Stimulated activated effector memory CD8-positive, alpha-beta T cell treated with anti-CD3 and anti-CD28 coated beads, Interleukin-12 subunit alpha, Interleukin-12 subunit beta, amount 100 ng/mL, for 72 hours (primary cell): ENCODE results near the gene DAZL.
A peak's percentile ranks its signal among the peaks of the same experiment; 100 is the strongest.
"Not testable (repeated sequence)": the region's sequence is repeated elsewhere in the genome, so short reads cannot be mapped to it uniquely, and the experiment has no call there.

Source experiments
- ATAC-seq: fragments of 150-1000 bp; cut with Tn5 transposase; 2 replicates; pipeline ENCODE4 v1.10.0; 2021
- DNase-seq, 2 donors: peaks; one replicate each; pipeline ENCODE4 v3.0.0; 2021 to 2022; ENCODE audit warnings: low spot score in 2 of 2
- H3K27ac Mint-ChIP-seq: one replicate; pipeline ENCODE4 v1.8.0; 2022; ENCODE audit warnings: mild to moderate bottlenecking, mixed read lengths
- H3K36me3 Mint-ChIP-seq: one replicate; pipeline ENCODE4 v1.8.0; 2022; ENCODE audit warnings: mild to moderate bottlenecking, mixed read lengths
- H3K4me1 Mint-ChIP-seq: one replicate; pipeline ENCODE4 v1.8.0; 2022; ENCODE audit warnings: mixed read lengths
- H3K4me3 Mint-ChIP-seq: one replicate; pipeline ENCODE4 v1.8.0; 2022; ENCODE audit warnings: mild to moderate bottlenecking, mixed read lengths
- H3K9me3 Mint-ChIP-seq: one replicate; pipeline ENCODE4 v1.8.0; 2022; ENCODE audit warnings: mixed read lengths

Gene DAZL, protein sequence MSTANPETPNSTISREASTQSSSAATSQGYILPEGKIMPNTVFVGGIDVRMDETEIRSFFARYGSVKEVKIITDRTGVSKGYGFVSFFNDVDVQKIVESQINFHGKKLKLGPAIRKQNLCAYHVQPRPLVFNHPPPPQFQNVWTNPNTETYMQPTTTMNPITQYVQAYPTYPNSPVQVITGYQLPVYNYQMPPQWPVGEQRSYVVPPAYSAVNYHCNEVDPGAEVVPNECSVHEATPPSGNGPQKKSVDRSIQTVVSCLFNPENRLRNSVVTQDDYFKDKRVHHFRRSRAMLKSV

DNA sequence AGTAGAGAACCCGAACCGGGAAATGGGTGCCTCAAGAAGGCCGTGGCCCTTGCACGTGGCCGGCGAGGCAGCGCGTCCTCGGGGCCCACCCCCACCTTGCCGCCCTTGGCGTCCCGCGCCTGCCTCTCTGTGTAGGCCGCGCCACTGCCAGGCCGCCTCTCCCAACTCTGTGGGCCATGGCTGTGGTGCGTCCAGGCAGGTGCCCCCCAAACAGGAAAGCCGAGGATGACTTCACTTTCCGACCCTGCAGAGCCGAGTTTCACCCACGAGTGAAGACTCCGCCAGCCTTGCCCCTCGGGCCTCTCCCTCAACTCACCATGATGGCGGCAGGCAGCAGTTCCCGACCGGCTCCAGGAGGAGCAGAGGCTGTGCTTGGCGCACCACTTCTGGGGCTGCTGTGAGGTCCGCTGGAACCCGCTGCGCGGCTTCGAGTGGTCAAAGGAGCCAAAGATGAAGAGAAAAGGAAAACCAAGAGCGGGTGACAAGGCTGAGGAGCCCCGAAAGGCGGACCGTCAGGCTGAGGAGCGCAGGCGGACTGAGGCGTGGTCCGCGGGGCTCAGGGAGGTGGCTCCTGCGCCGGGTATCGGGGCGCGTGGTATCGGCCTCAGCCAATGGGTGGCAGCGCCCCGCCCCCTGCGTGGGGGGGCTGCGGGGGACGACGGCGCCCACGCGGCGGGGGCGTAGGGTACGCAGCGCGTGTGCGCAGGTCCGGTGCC lies at the start of gene DAZL:
Gene DAZL, minus strand, starts transcription at position 537 of the 716 bp plus-strand sequence. Its CDS starts 218 bp downstream, at position 319.
- no peak within 1 kb of the TSS for H3K4me3 Mint-ChIP-seq
- no peak within 1 kb of the TSS for H3K27ac Mint-ChIP-seq
- no peak for DNase-seq
- H3K4me1 Mint-ChIP-seq, result no peaks in the 10 kb centered on the region
- ATAC-seq, result no peak
- no peaks in the 10 kb centered on the region for H3K36me3 Mint-ChIP-seq
- no peaks in the 10 kb centered on the region for H3K9me3 Mint-ChIP-seq

DNA sequence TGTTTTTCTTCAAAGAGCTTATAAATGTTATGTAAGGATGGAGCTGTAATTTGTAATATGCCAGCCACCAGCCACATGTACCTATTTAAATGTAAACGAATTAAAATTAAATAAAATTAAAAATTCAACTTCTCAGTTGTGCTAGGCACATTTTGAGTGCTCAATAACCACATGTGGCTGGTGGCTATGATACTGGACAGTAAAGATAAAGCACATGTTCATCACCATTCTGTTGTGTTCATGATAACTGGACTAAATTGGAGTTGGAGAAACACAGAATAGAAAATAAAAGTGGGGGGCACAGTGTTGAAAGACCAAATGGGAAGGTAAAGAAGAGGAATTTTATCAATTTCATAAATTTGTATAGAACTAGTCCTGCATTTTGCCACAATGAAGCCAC lies 49.8 kb upstream of the DAZL start:
- no peak for DNase-seq

GRCh38 chr3:16653712-16654111 lies 48.5 kb upstream of the DAZL start:
- Mint-ChIP-seq H3K36me3 (no peaks in the 10 kb centered on the region), H3K4me1 (no peaks in the 10 kb centered on the region)

More for the DNA sequence above, 49.8 kb upstream of the DAZL start:
- Mint-ChIP-seq H3K36me3 (no peaks in the 10 kb centered on the region), H3K9me3 (no peaks in the 10 kb centered on the region), H3K4me3 (no peak overlapping the region), H3K27ac (no peak overlapping the region), H3K4me1 (no peaks in the 10 kb centered on the region)
- ATAC-seq, result no peak

GRCh38 chr3:16647668-16648067 lies 42.4 kb upstream of the DAZL start:
- Mint-ChIP-seq H3K4me1 (no peaks in the 10 kb centered on the region), H3K4me3 (no peak overlapping the region), H3K27ac (no peak overlapping the region), H3K9me3 (no peaks in the 10 kb centered on the region), H3K36me3 (no peaks in the 10 kb centered on the region)
- no peak for DNase-seq
- no peak for ATAC-seq

More at GRCh38 chr3:16653712-16654111, 48.5 kb upstream of the DAZL start:
- no peak for ATAC-seq
- Mint-ChIP-seq H3K27ac (no peak overlapping the region), H3K4me3 (no peak overlapping the region), H3K9me3 (no peaks in the 10 kb centered on the region)
- no peak for DNase-seq

DNA sequence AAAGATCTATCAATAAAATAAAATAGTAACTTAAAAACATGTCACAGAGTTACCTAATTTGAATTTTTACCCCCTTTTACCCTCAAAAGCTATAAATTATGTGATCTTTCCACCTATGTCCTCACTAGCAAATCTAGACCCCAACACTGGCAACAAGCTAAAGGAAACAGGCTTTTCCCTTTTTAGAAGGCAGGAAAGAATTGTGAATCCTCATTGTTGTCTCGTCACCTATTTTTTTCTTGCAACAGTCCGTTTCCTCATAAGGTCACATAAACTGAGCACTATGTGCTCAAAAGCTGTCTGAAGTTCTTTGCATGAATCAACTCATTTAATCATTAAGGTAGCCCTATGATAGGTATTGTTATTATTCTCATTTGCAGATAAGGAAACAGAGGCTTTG lies 34.6 kb upstream of the DAZL start:
- Mint-ChIP-seq H3K4me1 (no peaks in the 10 kb centered on the region), H3K36me3 (no peaks in the 10 kb centered on the region), H3K9me3 (no peaks in the 10 kb centered on the region), H3K27ac (no peak overlapping the region), H3K4me3 (no peak overlapping the region)
- ATAC-seq (no peak), DNase-seq (no peak)

DNA sequence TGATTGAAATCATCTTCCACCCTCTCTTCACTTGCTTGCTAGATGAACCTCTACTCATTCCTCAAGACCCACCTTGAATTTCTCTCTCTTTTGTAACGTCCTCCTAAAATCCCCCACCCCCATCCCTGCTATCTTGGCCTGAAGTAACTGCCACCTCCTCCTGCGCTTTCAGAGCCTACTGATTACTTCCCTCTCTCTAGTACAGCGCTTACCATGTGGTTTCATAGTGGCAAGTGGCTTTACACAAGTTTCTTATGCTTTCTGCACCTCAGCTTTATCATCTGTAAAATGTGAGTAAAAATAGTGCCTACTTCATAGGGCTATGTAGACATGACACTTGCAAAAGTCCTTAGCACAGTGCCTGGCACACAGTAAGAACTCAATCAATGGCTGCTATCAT lies 28.7 kb upstream of the DAZL start:
- Mint-ChIP-seq H3K9me3 (no peaks in the 10 kb centered on the region), H3K4me3 (no peak overlapping the region), H3K4me1 (no peaks in the 10 kb centered on the region), H3K27ac (no peak overlapping the region), H3K36me3 (no peaks in the 10 kb centered on the region)
- ATAC-seq, result peak; percentile 53
- no peak for DNase-seq

GRCh38 chr3:16632395-16632794 lies 27.2 kb upstream of the DAZL start:
- ATAC-seq, result no peak
- Mint-ChIP-seq H3K4me1 (no peaks in the 10 kb centered on the region), H3K9me3 (no peaks in the 10 kb centered on the region)

GRCh38 chr3:16618721-16619120 lies 13.5 kb upstream of the DAZL start:
- H3K27ac Mint-ChIP-seq, result no peak overlapping the region
- H3K36me3 Mint-ChIP-seq, result no peaks in the 10 kb centered on the region
- no peaks in the 10 kb centered on the region for H3K4me1 Mint-ChIP-seq
- DNase-seq, result no peak
- H3K9me3 Mint-ChIP-seq, result peaks cover 4% of the 10 kb centered on the region
- ATAC-seq, result no peak
- H3K4me3 Mint-ChIP-seq, result no peak overlapping the region

More at GRCh38 chr3:16632395-16632794, 27.2 kb upstream of the DAZL start:
- Mint-ChIP-seq H3K27ac (no peak overlapping the region), H3K36me3 (no peaks in the 10 kb centered on the region), H3K4me3 (no peak overlapping the region)
- no peak for DNase-seq

DNA sequence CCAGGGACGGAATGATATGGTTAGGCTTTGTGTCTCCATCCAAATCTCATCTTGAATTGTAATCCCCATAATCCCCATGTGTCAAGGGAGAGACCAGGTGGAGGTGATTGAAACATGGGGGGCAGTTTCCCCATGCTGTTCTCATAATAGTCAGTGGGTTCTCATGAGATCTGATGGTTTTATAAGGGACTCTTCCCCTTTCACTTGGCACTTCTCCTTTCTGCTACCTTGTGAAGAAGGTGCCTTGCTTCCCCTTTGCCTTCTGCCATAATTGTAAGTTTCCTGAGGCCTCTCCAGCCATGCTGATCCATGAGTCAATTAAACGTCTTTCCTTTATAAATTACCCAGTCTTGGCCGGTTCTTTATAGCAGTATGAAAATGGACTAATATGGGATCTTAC lies 11.9 kb upstream of the DAZL start:
- not testable (repeated sequence) for H3K9me3 Mint-ChIP-seq, H3K27ac Mint-ChIP-seq, H3K4me3 Mint-ChIP-seq, H3K4me1 Mint-ChIP-seq, H3K36me3 Mint-ChIP-seq, ATAC-seq, DNase-seq

GRCh38 chr3:16616083-16616482 lies 10.9 kb upstream of the DAZL start:
- H3K36me3 Mint-ChIP-seq, result no peaks in the 10 kb centered on the region
- no peak for ATAC-seq
- H3K4me3 Mint-ChIP-seq, result no peak overlapping the region
- no peak overlapping the region for H3K27ac Mint-ChIP-seq
- peaks cover 4% of the 10 kb centered on the region for H3K9me3 Mint-ChIP-seq
- DNase-seq, result no peak
- H3K4me1 Mint-ChIP-seq, result no peaks in the 10 kb centered on the region

GRCh38 chr3:16614033-16615031 lies 9.1 kb upstream of the DAZL start:
- DNase-seq, result no peak
- ATAC-seq, result no peak
- Mint-ChIP-seq H3K36me3 (no peaks in the 10 kb centered on the region), H3K27ac (no peak overlapping the region), H3K9me3 (peaks cover 4% of the 10 kb centered on the region), H3K4me3 (no peak overlapping the region), H3K4me1 (no peaks in the 10 kb centered on the region)

DNA sequence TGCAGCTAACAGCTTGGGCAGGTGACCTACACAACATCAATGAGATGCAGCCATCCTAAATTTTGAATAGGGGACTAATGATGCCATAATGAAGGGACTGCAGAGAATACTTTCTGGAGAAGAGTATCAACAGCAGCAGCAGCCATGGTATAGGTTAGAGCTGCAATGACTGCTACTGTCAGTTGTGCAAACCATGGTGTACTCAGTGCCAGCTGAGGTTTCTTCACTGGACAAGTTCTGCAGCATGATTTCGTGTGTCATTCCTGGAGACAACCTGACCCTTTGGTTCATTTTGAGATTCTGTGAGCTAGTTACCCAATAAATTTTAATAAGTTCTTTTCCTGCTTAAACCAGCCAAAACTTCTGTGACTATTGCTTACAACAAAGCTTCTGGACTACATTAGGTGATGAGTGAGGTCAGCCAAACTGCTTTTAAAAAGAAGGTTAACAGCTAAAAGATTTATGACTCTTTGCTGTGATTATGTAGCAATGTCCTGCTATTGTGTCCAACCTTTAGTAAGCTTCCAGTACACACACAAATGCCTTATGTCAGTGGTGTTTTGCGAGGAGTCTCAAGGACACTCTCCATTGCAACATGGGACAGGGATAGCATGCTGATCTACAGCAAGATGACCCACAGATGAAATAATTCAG lies 4.8 kb upstream of the DAZL start:
- H3K27ac Mint-ChIP-seq, result no peak overlapping the region
- no peak for ATAC-seq
- no peak for DNase-seq
- no peaks in the 10 kb centered on the region for H3K36me3 Mint-ChIP-seq
- H3K9me3 Mint-ChIP-seq, result no peaks in the 10 kb centered on the region
- no peaks in the 10 kb centered on the region for H3K4me1 Mint-ChIP-seq
- H3K4me3 Mint-ChIP-seq, result no peak overlapping the region

GRCh38 chr3:16608816-16609215 lies 3.6 kb upstream of the DAZL start:
- ATAC-seq (no peak), DNase-seq (no peak)
- H3K27ac Mint-ChIP-seq, result no peak overlapping the region
- no peaks in the 10 kb centered on the region for H3K9me3 Mint-ChIP-seq
- no peak overlapping the region for H3K4me3 Mint-ChIP-seq
- no peaks in the 10 kb centered on the region for H3K4me1 Mint-ChIP-seq
- H3K36me3 Mint-ChIP-seq, result no peaks in the 10 kb centered on the region

DNA sequence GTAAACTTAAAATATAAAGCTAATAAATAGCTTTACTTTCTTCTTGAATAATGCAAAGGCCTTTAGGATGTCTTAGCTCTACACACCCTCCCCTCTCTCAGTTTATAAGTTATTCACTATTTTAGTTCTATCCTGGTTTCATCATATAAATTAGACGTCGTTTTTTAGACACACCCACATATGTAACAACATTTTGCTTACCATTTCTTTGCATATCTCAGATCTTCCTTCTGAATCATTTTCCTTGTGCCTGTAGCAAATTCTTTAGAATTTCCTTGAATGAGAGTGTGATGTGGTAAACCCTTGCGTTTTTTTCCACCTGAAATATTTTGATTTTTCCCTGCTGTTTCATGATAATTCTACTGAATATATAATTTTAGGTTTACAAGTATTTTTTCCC lies 2.5 kb upstream of the DAZL start:
- H3K27ac Mint-ChIP-seq, result no peak overlapping the region
- ATAC-seq (no peak), DNase-seq (no peak)
- no peak overlapping the region for H3K4me3 Mint-ChIP-seq
- no peaks in the 10 kb centered on the region for H3K9me3 Mint-ChIP-seq
- H3K36me3 Mint-ChIP-seq, result no peaks in the 10 kb centered on the region
- H3K4me1 Mint-ChIP-seq, result no peaks in the 10 kb centered on the region

- no peak overlapping the region for H3K4me3 Mint-ChIP-seq
- H3K27ac Mint-ChIP-seq, result no peak overlapping the region
Observed at GRCh38 chr3:16606398-16606797, 1.2 kb upstream of the DAZL start.

More at GRCh38 chr3:16606398-16606797, 1.2 kb upstream of the DAZL start:
- H3K4me1 Mint-ChIP-seq, result no peaks in the 10 kb centered on the region
- ATAC-seq, result no peak
- DNase-seq, result no peak
- H3K9me3 Mint-ChIP-seq, result no peaks in the 10 kb centered on the region
- H3K36me3 Mint-ChIP-seq, result no peaks in the 10 kb centered on the region
